ENCODE measurements around the gene PRKAG2.
A peak's percentile ranks its signal among the peaks of the same experiment; 100 is the strongest.

Gene PRKAG2

DNA sequence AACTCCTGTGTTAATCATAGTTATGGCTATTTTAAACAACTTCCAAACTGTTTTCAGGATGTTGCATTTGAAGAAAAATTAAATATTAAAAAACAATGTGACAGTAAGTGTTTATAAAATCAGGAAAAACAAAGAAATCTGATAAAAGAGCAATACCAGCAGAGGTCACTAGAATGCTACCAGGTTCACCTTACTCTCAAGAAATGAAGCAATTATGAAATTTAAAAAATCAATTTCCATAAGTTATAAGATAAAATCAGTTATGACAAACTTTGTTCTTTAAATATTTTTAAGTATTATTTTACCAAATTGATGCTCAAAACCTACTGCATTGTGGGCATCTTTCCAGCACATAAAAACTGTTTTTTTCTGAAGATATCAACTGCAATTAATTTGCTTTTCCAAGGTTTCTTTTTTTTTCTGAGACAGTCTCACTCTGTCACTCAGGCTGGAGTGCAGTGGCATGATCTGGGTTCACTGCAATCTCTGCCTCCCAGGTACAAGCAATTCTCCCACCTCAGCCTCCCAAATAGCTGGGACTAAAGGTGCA, 306.5 kb downstream of the PRKAG2 start:
- DNase-seq = peak in 1 of 3 experiments; percentile 34

- DNase-seq = no peak
Observed at GRCh38 chr7:151568956-151569940, 307.7 kb downstream of the PRKAG2 start.

GRCh38 chr7:151566897-151567320, 310.0 kb downstream of the PRKAG2 start:
- no peak for DNase-seq

DNA sequence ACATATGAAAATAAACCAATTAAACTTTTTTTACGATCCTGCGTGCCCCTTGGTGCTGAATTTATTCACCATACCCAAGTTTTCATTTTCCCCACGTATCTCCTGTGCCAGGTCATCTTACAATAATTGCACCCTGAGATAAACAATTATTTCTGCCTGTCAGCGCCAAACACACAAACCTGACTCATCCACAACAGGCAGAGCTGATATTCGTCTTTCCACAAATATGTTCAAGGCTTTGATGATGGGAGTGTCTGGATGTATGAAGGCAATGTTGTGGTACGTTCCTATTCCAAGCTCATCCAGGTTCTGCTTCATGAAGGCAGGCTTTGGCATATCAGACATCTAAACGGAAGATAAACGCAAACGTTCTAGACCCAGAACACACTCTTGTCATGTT, 311.4 kb downstream of the PRKAG2 start:
- DNase-seq = no peak

- DNase-seq = no peak
Observed at GRCh38 chr7:151560243-151560642, 316.7 kb downstream of the PRKAG2 start.

DNA sequence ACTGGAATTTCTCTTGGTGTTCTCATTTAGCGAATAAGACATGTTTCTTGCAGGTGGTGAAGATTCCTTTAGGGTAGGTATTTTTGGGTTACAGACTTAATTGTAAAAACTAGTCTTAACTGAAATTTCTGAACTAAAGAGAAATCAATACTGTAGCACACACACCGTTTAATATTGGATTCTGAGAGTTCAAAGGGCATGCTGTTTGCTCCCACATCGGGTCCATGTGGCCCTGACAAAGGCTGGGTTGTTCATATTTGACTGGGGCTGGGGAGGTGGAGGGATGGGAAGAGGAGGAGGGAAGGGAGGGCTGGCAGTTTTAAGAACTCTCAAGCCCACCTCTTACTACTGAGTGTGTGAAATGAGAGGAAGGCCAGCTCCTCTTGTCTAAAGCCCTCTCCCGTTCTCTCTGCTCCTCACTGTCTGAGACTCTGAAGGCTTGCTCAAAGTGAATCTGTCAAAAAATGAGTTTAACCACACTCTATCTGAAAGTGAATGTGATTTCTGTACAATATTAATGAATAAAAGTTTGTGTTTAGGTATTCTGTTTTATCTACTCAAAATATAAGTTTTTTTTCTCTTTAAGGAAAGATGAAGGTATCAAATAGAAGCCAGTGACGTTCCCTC, 317.2 kb downstream of the PRKAG2 start:
- DNase-seq = no peak

- no peak for DNase-seq
Observed at GRCh38 chr7:151558575-151558974, 318.3 kb downstream of the PRKAG2 start.

DNA sequence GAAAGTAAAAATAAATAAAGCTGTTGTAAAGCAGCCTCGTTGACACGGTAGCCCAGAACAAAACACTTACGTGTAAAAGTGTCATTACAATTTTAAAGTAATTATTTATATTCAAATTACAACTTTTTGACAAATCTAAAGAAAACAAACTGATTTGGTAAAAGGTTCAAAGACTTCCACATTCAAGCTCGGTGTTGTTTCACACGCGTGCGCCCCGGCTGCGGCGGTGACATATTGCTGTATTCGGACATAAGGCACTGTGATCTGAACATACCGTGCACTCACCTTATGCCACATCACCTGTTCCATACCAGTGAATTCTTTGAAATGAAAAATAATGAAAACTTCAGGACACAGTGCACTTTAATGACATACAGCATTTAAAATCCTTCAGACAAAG, 320.3 kb downstream of the PRKAG2 start:
- DNase-seq = no peak

GRCh38 chr7:151553356-151553755, 323.6 kb downstream of the PRKAG2 start:
- DNase-seq = no peak

DNA sequence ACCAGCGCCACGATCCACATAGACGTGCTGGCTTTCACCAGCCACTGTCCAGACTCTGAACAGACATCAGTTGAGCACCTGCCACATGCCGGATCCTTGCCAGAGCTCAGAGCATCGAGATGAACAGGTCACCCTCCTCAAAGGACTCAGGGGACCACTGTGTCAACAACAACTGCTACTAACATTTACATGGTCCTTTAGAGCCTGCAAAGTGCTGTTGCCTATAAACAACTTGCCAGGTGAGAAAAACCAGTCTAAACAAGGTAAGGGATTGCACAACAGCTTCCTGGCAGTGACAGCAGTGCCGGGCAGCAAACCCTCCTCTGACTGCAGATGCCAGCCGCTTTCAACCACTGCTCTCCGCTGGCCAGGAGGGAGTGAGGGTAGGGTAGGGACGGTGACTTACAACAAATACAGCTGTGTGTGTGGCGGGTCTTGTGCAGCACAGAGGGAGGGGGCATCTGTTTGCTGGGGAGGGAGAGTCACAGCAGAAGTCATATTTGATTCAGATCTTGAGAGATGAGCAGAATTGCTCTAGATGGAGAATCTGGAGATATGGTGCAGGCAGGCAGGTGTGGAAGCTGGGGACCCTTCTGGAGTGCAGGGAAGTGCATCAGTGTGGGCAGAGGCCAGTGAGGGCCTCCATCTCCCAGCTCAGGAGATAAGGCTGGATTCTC, 324.4 kb downstream of the PRKAG2 start:
- DNase-seq = peak; percentile 79 to 88 (median 86)

- DNase-seq = no peak
Observed at GRCh38 chr7:151551820-151552219, 325.1 kb downstream of the PRKAG2 start.

GRCh38 chr7:151550656-151551286, 326.1 kb downstream of the PRKAG2 start:
- DNase-seq = no peak

- DNase-seq = no peak
Observed at GRCh38 chr7:151549644-151550043, 327.3 kb downstream of the PRKAG2 start.

DNA sequence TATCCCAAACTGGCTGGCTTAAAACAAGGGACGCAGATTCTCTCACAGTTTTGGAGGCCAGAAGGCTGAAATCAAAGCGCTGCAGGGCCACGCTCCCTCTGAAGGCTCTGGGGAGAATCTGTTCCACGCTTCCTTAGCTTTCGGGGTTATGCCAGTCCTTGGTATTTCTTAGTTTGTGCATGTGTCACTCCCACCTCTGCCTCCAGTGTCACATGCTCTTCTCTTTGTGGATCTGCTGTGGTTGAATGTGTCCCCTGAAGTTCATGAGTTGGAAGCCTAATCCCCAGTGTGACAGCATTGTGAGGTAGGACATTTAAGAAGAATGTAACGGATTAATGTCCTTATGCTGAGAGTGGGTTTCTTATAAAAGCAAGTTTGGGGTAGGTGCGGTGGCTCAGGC, 327.8 kb downstream of the PRKAG2 start:
- no peak for DNase-seq

DNA sequence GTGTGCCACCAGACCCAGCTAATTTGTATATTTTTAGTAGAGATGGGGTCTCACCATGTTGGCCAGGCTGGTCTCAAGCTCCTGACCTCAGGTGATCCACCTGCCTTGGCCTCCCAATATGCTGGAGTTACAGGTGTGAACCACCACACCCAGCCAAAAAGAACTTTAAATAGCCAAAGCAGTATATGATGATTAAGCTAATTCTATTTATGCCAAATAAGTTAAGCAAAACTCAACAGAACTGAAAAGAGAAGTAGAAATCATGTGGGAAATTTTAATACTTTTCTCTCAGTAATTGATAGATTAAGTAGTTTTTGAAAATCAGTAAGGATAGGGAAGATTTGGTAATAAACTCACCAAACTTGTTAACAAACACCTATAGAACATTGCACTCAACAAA, 332.7 kb downstream of the PRKAG2 start:
- no peak for DNase-seq

DNA sequence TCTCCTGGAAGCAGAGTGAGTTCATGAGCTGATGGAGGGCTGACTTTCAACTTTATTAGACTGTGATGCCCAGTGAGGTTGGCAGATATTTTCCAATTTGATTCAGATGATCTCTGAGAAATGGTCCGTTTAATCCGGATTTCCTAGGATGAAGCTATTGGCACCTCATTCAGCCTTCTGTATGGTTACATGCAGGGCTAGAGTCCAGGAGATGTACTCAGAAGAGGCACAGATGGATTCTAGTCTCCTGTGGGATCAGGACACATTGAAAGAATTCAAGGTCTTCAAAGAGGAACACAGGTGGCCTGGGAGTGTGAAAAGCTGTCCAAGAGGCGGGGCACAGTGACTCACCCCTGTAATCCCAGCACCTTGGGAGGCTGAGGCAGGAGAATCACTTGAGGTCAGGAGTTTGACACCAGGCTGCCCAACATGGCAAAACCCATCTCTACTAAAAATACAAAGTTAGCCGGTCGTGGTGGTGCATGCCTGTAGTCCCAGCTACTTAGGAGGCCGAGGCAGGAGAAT, 334.2 kb downstream of the PRKAG2 start:
- no peak for DNase-seq

- DNase-seq = no peak
Observed at GRCh38 chr7:151541709-151542499, 335.0 kb downstream of the PRKAG2 start.

- DNase-seq = no peak
Observed at GRCh38 chr7:151540146-151540545, 336.8 kb downstream of the PRKAG2 start.

GRCh38 chr7:151539088-151539671, 337.7 kb downstream of the PRKAG2 start:
- DNase-seq = peak; percentile 63 to 97 (median 88)

- DNase-seq = peak in 2 of 3 experiments; percentile 12 to 57
Observed at GRCh38 chr7:151537818-151538561, 338.9 kb downstream of the PRKAG2 start.
